NOMO-1 treated with DMSO at 0.1 percent for 48 hours (cell line): Measurements from ENCODE around the gene F12.

Experiments
- DNase-seq: peaks from one replicate; lab custom pipeline; 2025; ENCODE audit not compliant: unreplicated experiment; lab: John Stamatoyannopoulos, UW

The F12 gene

DNA sequence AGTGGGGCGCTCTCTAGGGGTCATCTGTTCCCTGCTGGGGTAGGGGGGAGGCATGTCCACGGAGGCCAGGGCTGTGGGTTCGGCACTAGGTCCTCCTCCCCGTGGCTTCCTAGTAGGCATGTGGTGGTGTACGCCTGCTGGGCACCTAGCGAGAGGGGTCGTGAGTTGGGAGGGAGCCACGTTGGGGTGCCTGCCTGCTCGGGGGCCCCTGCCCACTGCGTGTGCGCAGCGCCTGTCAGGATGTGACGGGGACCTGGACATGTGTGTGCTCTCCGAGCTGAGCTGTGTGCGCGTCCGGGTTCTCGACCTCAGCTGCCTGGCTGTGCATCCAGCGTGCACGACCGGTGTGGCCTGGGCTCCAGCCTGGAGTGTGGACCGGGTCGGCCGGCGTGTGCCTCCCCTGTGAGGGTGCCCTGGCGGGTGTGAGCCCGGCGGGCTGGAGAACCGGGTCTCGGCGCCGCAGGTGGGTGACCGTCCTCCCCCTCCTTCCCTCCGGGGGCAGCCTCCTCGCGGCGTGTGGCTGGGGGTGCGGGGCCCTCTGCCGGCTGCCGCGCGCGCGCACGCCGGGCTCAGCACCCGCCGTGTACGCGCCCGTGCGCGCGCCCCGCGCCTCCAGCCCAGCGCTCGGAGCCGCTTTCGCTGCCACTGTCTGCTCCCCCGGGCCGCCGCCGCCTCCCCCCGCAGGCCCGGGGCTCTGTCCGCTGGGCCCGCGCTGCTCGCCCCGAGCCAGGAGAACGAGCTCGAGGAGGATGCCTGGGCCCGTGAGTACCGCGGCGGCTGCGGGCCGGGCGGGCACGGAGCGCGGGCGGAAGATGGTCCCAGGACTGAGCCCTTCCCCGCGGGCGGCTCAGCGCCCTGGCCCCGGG lies 37.1 kb upstream of the F12 start, which contains the start of gene PRR7:
Gene PRR7 (plus strand): TSS at position 615 of the 866 bp plus-strand sequence. CDS start 8,254 bp downstream, outside the sequence.
- DNase-seq, result peak; percentile 64

DNA sequence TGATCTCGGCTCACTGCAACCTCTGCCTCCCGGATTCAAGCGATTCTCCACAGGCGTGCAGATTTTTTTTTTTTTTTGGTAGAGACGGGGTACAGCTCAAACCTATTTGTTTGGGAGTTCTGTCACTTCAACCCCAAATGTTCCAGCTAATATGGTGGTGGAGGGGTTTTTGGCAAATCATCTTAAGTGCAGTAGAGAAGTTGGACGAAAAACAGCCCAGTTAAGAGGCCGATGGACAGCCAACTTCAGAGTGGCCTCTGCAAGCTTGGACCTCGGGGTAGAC lies 36.5 kb upstream of the F12 start:
- no peak for DNase-seq

DNA sequence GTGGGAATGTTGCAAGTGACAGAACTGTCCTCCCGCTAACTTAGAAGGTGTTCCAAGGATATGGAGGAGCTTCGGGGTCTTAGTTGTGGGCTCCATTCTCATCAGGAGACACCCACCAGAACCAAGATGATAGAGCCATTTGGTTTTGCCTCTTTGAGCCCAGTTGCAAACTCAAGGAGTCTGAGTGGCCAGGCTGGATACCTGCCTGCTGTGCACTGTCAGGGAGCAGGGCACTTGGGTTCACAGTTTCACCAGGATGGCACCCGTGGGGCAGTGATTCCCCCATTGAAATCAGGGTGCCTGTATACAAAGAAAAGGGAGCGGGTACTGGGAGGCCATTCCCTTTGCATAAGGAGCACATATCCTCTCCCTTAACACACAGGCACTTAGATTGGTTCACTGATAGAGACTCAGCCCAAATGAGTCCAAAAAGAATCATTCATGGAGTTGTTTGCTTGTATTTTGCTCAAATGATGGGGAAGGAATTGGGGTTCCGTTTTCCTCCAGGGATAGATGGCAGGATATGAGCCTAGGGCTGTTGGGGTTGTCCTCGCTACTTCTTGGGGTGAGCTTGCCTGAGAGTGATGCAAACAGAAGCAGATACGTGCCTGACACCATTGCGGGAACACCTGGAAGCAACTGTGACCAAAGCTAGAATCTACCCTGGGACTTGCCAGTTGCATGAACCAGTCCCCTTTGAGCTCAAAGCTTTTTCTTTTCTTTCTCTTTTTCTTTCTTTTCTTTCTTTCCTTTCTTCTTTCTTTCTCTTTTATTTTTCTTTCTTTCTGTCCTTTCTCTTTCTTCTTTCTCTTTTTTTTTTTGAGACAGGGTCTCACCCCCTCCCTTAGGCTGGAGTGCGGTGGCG lies 35.9 kb upstream of the F12 start:
- no peak for DNase-seq

DNA sequence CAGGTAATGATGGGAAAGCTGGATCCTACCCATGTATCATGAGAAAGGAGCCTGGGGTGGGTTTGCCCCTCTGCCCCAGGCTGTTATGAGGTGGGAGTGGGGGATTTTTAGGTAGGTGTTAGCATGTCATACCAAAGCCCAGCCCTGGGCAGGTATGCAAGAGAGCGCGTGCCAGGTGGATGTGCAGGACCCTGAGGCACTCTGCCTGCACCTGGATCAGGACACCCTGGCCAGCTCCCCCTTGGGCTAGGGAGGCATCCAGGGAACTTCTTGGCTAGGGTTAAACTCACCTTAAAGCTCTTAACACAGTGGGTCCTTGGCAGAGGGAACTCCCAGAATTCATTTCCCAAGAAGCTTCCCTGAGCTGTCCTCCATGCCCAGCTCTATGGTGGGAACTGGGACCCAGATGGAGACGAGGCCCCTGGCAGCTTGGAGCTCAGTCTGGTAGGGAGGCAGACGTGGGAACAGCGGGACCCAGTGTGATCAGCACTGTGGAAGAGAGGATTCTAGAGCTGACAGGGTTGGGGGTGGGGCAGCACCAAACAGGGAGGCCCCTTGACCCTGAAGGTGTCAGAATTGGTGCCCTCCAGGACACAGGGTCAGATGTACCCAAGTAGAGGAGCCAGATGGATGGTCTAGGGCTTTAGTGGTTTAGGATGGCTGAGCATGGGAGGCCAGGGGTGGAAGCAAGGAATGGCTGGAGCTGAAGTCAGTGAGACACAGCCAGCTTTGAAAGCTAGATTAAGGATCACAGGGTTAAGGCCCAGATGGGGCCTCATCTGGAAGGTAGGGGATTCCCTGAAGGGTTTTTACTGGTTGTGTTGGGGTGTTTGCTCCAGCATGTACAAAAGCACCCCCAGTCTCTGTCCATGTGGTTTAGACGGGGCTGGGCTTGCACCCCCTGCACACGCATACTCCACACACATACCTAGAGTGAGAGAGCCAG lies 35.0 kb upstream of the F12 start:
- DNase-seq, result no peak

DNA sequence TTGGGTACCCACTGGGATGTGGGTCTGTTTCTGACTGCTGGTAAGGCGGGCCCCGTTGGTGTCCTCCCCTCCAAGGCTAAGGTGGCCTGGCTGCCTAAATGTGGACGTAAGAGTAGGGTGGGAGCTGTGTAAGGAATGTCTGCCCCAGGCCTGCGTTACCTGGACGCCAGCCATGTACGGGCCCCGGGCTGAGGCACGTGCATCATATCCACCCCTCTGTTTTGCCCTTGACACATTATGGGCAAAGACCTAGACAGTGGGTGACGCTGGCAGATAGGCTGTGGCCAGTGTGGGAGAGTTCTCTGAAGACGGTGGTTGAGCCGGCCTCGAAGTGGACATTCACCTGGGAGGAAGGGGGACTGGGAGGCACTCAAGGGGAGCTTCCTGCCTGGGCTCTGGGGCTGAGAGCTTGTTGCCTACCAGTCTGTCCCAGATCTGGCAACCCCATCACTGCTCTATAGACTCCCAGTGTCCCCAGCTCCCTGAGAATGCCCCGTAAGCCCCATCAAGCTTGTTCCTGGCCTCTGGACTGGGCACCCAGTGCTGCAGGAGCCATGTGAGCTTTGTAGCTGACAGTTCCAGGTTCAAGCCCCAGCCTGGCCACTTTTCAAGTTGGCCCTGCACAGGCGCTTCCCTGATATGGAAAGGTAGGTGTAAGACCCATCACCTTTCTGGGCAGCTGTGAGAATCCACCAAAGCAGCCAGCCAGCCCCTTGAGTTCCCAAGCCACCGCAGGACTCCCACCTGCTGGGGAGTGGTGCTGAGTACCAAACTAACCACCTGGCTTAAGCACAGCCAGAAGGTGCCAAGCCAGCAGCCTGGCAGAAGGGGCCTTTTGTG lies 34.0 kb upstream of the F12 start:
- no peak for DNase-seq

DNA sequence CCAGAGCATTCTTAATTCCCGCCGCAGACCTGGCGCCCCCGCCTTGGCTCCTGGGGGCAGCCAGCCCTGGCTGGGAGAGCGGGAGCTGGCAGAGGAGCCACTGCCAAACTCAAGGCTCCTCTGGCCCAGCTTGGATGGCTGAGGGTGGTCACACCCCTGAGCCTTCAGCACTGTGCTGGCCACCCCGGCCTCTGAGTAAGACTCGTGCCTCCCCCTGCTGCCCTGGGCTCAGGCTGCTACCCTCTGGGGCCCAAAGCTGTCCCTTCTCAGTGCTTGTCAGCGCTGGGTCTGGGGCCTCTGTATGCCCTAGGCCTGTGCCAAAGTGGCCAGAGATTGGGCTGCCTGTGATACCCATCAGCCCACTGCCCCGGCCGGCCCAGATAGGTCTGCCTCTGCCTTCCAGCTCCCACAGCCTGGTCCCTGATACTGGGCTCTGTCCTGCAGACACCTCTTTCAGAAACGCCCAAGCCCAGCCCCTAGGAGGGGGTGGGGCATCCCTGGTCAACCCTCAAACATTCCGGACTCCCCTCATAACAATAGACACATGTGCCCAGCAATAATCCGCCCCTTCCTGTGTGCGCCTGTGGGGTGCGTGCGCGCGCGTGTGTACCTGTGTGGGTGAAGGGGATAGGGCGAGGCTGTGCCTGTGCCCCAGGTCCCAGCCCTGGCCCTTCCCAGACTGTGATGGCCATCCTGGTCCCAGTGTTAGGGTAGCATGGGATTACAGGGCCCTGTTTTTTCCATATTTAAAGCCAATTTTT lies 32.9 kb upstream of the F12 start:
- no peak for DNase-seq

DNA sequence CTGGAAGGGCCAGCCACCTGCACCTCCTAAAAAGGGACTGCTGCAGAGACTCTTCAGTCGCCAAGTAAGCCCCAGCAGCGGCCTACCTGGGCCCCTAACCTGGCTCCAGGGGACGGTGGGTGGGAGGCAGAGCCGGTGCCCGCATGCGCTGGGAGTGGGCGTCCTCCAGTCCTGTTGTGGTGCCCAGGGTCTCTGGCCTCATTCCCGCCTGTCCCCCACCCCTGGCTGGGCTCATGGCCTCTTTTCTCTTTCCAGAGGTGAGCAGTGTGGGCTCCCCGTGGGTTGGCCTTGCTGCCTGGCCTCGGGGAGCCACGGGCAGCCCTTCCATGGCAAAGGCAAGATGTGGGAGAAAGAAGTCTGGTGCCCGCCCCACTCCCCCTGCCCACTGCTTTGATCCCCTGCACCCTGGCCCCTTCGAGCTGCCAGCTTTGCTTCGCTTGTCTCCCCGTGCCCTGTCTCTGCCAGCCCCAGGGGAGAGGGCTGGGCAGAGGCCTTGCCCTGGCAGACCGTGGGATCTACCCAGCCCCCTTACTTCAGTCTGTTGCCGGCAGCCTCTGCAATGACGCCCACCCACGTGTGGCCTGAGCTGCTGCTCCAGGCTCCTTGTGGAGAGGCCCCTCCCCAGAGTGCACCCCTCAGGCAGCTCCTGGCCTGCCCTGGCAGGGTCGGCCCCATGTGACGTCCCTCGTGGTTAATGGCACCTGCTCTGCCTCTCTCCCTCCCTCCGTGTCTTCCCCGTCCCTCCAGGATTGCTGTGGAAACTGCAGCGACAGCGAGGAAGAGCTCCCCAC lies 31.8 kb upstream of the F12 start:
- DNase-seq, result no peak

DNA sequence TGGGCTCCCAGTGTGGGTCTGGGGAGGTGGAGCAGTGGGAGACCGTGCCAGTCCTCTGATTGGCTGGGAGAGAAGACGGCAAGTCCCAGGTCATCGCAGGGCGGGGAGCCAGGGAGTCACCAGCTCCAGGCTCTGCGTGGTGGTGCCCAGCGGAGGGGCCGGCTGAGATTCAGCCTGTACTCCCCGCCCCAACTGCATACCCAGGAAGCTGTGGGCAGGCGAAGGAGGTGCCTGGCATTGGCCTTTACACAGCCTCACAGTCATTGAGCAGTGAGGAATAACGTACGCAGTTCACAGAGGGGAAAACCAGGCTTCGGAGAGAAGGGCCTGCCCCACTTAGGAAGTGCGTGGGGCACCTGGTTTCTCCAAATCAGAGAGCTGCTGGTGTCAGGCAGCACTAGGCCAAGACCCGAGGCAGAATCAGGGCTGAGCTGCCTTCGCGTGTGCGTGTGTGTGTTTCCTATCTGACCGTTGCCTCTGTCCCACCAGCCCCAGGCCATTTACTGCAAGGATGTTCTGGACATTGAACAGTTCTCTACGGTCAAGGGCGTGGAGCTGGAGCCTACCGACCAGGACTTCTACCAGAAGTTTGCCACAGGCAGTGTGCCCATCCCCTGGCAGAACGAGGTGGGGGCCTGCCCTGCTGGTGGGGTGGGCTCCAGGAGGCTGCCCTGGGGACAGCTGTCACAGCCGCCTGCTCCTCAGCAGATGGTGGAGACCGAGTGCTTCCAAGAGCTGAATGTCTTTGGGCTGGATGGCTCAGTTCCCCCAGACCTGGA lies 31.0 kb upstream of the F12 start:
- DNase-seq, result no peak

DNA sequence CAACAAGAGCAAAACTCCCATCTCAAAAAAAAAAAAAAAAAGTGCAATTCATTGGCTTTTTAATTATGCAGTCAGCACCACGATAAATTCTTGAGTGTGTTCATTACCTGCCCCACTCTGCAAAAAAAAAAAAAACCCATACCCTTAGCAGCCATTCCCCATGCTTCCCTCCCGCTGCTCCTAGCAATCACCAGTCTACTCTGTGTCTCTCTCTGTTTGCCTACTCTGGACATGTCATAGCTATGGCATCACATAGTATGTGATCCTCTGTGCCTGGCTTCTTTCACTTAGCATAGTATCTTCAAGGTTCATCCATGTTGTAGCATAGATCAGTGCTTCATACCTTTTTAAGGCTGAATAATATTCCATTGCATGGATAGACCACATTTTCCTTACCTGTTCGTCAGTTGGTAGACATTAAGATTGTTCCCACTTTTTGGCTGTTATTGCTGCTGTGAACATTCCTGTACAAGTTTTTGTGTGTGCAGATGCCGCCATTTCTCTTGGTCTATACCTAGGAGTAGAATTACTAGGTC lies 30.2 kb upstream of the F12 start:
- DNase-seq, result no peak

DNA sequence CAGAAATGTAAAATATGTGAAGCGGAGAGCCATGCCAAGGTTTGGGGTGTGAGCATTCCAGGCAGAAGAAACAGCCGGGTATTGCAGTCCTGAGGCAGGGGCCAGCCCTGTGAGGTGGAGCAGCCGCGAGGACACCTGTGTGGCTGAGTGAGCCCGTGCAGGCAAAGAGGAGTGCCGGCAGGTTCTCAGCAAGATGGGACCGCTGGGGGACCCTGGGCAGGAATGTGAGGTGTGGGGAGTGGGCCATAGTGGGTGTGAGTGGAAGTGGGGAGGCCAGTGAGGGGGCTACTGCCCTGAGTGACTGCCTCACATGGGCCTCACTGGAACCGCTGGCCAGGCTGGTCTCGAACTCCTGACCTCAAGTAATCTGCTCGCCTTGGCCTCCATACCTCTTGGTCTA lies 29.1 kb upstream of the F12 start:
- no peak for DNase-seq

DNA sequence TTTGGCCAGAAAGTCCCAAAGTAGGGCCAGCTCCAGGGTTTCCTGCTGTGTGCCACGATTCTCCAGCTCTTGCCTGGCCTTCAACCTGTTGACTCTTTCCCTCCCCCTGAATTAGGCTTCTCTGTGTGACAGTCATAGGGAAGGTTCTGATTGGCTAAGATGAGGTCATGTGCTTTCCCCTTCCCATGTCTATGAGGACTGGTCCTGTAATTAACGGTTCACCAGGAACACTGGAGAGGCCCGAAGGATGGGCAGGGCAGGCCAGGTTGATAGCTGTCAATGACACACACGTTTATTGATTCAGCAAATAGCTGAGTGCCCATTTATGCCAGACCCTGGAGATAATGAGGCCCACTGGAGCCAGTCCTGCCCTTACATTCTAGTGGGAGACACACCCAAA lies 28.3 kb upstream of the F12 start:
- no peak for DNase-seq

DNA sequence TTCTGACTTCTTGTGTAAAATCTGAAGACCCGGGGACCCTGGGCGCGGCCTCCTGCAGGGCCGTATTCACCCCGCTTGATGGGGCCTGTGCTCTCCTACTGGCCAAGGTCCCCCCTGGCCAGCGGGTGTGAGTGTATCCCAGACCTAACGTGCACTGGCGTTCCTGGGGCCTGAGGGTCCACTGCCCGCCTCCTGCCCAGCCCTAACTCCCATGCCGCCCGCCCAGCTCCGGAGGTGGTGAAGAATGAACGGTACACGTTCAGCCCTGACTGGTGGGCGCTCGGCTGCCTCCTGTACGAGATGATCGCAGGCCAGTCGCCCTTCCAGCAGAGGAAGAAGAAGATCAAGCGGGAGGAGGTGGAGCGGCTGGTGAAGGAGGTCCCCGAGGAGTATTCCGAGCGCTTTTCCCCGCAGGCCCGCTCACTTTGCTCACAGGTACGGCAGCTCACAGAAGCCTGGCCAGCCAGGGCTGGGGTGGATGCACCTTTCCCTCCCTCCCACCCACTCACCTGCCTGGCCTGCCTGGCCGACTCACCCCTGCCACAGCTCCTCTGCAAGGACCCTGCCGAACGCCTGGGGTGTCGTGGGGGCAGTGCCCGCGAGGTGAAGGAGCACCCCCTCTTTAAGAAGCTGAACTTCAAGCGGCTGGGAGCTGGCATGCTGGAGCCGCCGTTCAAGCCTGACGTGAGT lies 26.6 kb upstream of the F12 start:
- no peak for DNase-seq

DNA sequence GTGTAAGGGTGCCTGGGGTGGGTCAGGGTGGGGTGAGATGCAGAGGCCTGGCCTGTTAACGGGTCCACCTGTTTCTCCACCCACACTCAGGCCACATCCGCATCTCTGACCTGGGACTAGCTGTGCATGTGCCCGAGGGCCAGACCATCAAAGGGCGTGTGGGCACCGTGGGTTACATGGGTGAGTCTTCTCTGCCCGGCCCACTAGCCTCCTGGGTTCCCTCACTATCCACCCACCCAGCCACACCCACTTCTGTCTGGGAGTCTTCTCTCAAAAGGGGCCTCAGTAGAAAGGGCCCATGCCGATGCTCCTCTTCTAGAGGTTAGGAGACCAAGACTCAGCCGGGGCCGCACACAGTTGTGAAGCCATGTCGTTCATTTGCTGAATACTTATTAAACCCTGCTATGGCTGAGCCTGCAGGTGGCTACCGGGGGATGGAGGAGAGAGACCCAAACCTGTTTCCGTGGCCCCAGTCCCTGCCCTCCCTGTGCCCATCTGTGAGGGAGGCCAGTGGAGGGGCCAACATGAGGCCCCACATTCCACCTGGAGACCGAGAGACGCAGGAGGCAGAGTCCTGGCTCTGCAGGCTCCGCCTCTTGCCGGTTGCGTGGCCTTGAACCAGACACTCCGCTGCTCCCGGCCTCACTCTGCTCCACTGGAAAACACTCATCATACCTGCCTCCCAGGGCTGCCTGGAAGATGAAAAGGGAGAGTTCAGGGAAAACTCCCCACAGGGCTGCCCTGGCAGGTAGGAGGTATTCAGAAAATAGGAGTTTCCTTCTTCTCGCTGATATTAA lies 25.8 kb upstream of the F12 start:
- DNase-seq, result no peak

DNA sequence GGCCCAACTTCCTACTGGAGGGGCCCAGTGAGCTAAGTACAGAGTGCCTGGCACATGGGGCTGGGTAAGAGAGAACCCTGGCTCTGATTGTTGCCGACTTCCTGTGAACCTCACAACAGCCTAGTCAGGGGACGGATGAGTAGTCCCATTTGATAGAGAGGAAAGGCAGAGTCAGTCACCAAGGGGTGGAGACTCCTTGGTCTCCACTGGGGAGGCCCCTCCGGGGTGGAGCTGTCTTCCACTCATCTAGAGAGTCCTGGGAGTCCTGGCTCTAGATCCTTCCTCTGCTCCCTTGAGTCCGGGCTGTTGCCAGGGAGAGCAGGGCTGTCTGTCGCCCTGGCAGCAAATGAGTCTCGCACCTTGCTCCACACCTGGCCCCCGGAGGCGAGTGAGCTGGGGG lies 25.1 kb upstream of the F12 start:
- DNase-seq, result no peak

DNA sequence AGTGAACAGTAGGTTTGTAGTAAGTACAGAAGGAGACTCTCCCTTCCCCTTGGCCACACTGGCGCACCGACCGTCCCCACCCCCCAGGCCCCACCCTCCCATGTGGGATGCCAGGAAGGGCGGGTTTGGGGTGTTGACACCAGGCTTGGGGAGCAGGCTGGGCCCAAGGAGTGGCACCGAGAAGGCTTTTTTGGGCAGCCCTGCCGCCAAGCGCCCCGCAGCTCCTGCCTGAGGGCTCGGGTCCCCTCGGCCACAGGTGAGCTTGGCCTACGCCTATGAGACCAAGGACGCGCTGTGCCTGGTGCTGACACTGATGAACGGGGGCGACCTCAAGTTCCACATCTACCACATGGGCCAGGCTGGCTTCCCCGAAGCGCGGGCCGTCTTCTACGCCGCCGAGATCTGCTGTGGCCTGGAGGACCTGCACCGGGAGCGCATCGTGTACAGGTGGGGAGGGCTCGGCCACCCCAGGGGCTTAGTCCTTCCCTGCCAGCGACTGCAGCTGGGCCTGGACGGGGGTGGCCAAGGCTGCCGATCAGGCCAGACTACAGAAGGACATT lies 24.4 kb upstream of the F12 start:
- DNase-seq, result no peak
